Activated CD8-positive, alpha-beta memory T cell treated with anti-CD3 and anti-CD28 coated beads, Interleukin-2, amount 50 U/mL, for 4 hours (primary cell): ENCODE measurements around the gene ATP2A1.
"Not testable (repeated sequence)": the region's sequence is repeated elsewhere in the genome, so short reads cannot be mapped to it uniquely, and the experiment has no call there.

Experiments used
- DNase-seq: peaks from one replicate; pipeline ENCODE4 v3.0.0-alpha.2; 2020

The ATP2A1 gene

DNA sequence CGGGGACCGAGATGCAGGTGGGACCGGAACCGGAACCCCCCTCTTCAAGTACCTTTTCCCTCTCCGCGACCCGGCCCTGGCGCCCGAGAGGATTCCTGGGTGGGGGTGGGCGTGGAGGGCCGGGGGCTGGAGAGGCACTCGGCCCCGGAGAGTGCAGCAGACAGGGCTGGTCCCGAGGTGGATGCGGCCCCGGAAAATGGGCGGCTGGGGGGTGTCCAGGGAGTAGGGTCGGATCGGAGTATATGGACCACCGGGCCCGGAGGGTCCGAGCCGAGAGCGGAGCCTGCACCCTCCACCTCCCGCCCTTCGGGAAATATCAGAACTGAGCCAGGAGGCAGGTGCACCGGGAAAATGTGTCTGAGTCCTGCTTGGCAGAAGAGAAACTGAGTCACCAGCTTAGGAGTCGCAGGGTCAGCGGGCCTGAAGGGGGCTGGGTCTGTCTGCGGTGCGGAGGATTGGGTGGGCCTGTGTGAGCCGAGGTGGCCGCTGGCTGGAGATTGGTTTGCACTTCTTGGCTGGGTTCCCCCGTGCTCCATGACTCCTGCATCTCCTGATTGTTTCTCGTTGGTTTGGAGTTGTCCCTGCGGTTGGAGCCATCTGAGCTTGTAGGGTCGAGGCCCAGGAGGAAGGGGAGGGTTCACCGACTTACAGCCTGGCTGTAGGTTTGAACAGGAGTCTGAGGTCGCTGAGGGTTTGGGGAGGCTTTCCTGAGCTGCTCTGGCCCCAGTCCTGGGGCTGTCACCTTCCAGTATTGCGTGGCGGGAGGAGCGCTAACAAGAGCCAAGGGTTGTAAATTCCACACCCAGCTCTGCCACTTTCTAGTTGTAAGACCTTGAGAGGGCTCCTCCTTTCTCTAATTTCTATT is 14.1 kb upstream of the ATP2A1 start:
- DNase-seq, result no peak

DNA sequence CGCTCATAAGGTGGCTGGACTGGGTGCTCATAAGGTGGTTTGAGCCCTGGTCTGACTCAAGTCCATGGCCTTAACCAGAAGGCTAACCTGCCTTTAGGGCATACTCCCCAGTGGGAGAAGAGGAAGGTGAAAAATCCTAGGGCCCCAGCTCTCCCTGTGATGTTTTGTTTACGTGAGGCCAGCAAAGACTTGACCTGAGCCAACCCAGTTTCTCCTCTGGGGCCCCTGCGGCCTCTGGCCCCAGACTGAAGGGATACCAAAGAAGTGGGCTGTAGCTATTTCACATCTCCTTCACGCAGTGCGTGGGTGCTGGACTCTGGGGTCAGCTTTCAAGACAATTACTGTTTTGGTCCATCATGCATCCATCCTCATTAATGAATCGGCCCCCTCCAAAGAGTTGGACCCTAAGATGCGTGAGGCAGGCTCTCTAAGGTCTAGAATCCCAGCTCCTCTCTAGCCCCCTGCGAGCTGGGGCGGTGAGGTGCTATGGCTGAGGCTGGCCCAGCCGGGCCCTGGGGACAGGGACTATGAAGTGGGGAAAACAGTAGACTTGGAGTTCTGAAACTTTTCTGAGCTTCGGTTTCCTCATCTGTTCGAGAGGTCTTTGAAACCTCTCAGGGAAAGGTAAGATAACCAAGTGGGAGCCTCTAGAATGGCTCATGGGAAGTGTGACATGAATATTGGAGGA is 13.1 kb upstream of the ATP2A1 start:
- no peak for DNase-seq

DNA sequence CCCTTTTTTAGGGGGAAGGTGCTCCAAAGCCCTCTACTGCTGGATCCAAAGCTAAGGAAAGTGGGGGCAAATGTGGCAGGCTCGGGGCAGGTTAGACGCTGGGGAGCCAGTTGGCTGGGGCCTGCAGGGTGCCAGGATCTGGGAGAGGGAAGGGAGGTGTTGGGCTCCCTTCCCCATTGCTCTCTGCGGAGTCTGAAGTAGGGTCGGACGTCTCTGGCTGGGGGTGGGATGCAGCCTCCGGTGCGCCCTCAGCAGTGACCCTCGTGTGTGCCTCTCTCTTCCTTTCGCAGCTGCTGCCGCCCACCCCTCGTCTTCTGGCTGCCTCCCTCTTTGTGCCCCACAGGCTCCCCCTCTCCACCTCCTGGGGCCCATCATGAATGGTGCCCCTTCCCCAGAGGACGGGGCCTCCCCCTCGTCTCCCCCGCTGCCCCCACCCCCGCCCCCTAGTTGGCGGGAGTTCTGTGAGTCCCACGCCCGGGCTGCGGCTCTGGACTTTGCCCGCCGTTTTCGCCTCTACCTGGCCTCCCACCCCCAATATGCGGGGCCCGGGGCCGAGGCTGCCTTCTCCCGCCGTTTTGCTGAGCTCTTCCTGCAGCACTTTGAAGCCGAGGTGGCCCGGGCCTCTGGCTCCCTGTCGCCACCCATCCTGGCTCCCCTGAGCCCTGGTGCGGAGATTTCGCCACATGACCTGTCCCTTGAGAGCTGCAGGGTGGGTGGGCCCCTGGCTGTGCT is 12.4 kb upstream of the ATP2A1 start:
- DNase-seq, result no peak

DNA sequence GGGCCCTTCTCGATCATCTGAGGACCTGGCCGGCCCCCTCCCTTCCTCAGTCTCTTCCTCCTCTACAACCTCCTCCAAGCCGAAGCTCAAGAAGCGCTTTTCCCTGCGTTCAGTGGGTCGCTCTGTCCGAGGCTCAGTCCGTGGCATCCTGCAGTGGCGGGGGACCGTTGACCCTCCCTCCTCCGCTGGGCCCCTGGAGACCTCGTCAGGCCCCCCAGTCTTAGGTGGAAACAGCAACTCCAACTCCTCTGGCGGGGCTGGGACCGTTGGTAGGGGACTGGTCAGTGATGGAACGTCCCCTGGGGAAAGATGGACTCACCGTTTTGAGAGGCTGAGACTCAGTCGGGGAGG is 11.9 kb upstream of the ATP2A1 start:
- no peak for DNase-seq

DNA sequence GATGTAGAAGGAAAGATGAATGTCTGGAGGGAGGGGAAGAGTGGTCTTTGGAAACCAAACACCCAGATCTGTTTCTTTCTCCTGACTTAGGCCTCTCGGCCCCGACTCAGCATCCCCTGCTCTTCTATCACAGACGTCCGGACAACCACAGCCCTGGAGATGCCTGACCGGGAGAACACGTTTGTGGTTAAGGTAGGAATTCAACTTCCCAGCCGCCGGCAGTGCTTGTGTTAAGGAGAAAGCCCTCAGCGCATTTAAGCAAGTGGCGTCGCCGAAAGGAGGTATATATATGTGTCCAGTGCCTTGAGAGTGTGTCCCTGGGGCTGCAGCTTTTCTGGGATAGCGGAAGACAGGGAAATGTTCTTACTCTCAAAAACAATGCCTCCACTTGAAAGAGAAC is 11.0 kb upstream of the ATP2A1 start:
- DNase-seq, result no peak

DNA sequence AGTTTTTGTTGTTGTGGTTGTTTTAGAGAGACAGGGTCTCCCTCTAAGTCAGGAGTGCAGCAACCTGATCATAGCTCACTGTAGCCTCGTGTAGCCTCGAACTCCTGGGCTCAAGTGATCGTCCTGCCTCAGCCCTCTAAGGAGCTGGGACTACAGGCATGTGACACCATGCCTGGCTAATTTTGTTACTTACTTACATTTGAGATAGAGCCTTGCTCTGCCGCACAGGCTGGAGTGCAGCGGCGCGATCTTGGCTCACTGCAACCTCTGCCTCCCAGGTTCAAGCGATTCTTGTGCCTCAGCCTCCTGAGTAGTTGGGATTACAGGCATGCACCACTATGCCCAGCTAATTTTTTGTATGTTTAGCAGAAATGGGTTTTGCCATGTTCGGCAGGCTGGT is 10.6 kb upstream of the ATP2A1 start:
- DNase-seq, result not testable (repeated sequence)

DNA sequence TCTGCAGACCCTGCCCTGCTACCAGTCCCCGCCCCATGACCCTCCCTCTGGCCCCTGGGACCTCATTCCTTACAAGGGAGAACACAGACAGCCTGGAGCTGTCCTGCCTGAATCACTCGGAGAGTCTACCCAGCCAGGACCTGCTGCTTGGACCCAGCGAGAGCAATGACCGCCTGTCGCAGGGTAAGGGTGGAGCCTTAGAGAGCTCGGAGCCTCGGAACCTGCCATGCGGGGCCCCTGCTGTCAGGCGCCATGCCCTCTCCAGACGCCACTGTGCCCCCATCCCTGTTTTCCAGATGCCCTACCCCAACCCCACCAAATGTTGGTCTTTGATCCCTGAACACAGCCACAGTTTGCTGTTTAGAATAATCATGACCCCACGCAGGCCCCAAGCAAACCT is 9.1 kb upstream of the ATP2A1 start:
- DNase-seq, result no peak

DNA sequence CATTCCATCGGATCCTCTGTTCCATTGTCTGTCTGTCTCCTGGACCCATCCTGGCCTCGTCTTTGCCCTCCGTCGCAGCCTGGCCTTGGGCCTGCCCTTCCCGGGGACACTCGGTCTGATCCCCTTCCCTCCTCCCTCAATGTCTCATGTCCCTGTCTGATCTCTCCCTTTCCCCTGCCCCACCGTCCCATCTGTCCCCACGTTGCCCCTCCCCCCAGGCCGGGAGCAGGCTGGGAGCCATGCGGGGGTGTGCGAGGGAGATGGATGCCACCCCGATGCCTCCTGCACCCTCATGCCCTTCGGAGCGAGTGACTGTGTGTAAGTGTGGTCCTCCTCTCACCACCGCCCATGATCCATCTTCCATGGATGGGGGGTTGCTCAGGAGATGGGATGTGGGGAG is 5.3 kb upstream of the ATP2A1 start:
- DNase-seq, result no peak

DNA sequence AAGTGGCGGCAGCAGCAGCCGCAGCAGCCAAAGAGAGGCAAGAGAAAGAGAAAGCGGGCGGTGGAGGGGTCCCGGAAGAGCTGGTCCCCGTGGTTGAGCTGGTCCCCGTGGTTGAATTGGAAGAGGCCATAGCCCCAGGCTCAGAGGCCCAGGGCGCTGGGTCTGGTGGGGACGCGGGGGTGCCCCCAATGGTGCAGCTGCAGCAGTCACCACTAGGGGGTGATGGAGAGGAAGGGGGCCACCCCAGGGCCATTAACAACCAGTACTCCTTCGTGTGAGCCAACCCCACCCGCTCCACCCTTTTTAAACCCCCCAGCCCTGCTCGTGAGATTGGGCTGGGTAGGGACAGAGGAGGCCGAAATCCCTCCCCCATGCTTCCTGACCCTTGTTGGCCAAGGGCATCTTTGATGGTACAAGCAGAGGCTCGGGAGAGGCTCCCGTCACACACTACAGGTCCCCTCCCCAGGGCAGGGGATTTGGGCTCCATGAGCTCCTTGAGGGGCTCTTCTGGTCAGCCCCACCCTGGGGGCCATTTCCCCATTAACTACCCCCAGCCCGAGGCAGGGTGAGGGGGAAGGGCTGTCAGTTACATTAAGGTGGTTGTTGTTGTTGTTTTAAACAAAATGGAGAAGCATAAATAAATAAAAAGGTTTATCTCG is 4.6 kb upstream of the ATP2A1 start:
- peak; percentile 62 for DNase-seq

DNA sequence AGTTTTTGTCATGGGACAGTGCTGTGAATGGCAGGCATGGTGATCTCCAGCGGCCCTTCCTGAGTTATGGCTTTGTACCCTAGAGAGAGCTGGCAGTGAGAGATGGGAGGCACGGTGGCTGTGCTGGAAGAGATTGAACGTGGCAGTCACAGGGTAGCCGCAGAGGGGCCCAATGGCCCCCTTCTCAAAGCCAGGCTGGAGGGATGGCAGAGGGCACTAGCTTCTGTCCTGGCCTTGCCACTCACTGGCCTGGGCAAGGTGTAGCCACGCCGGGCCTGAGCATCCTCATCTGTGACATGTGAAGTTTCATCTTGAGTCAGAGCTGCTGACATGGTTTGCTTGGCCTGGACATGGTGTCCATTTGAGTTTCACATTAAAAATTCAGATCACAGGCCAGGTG is 3.9 kb upstream of the ATP2A1 start:
- DNase-seq, result no peak

DNA sequence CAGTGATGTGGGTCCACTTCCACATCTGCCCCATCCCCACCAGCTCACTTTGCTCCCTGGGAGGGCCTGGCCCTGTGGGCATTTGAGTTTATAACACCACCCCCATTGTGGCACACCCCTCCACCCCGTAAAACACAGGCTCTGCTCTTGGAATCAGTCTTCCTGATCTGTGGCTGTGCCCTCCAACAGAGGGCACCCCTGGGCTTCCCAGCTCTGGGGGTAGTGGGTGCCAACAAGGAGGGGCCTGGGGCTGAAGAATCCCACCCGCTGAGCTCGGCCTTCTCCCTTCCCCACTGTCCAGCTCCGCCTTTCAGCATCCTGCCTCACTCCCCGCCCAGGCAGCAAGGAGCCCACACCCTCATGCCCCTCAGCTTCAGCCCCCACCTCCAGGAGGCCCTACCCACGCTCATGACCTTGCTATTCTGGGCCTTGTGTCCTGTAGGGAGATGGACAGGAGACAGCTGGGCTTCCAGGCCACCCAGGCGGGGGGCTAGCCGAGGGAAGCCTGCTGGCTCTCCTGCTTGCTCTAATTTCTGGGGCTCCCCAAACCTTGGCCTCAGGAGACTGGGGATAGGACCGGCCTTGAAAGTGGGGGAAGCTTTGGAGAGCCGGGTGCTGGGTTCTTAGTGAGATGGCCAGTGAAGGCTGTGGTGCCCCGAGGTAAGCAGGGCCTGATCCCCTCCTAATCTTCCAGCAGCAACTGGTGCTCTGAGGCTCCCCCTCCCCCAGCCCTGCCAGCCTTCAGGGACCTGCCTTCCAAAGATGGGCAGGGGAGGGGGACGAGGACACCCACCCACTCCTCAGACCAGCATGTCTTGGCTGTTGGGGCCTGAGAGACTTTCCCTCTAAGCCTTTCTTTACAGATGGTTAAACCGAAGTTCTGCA is 2.9 kb upstream of the ATP2A1 start:
- no peak for DNase-seq

DNA sequence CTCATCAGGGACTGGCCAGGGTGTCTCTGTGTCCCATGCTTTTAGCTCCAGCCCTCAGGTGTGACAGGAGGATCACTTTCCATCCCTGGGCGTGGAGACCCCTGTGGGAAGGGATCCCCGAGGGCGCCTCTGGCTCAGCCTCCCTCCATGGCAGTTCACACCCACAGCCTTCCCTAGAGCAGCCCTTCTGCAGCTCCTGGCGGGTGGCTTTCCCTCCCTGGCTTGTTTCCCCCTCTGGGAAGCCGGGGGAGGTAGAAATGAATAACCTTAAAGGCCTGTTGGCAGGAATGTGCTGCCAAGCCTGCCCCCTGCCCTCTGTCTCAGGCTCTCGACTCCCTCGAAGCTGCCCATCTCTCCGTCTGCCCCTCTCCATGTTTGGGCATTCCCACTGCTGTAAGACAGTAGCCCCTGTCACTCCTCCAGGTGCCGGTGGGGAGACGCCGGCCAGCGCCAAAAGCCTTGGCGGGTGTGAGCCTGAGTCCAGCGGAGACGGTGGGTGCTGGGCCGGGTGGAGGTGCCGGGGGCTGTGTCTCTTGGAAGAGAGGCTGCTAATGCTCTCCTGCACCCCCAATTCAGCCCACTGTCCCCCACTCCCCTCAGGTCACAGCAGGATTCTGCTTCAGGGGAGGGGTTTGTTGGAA is 2.1 kb upstream of the ATP2A1 start:
- no peak for DNase-seq

DNA sequence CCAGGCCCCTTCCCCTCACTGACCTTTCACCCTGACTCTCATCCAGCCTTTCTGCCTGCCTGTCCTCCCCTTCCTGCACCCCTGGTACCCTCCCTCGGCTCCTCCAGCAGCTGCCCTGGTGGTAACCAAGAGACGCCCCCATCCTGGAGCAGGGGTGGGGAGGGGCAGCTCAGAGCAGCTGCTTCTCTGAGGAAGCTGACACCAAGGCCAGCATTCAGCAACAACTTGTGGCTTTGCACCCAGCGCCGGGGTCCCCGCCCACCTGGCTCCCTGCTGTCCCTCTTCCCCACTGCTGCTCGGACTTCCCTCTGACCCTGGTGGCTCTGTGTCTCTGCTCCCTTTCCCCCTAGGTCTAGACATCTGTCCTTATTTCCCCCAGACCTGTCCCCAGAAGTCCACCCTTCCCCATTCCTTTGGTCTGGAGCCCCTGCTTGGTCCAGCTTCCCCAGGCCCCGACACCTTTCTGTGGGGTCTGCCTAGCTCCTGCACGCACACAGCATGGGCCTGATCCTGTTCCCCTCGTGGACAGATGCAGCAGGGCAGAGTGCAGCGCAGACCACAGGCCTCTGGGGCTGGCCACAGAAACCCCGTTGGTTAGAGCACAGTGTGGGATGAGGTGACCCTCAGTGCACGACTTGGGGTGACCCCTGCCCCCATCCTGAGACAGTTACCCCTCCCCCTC is 1.2 kb upstream of the ATP2A1 start:
- DNase-seq, result no peak

DNA sequence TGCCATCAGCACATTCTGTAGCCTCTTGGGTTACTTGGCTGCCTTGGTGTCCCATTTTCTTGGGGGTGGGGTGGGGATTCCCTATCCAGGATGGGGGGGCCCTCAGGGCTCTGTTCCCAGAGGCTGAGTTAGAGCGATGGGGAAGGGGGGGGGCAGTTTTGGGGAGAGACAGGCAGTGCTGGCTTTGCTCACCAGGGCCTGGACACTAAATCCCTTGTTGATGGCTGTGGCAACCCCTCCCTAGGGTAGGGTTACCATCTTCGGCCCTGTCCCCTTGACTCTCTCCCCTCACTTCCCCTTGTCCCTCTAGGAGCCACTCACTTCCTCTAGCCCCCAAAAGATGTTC is 660 bp upstream of the ATP2A1 start:
- DNase-seq, result no peak

DNA sequence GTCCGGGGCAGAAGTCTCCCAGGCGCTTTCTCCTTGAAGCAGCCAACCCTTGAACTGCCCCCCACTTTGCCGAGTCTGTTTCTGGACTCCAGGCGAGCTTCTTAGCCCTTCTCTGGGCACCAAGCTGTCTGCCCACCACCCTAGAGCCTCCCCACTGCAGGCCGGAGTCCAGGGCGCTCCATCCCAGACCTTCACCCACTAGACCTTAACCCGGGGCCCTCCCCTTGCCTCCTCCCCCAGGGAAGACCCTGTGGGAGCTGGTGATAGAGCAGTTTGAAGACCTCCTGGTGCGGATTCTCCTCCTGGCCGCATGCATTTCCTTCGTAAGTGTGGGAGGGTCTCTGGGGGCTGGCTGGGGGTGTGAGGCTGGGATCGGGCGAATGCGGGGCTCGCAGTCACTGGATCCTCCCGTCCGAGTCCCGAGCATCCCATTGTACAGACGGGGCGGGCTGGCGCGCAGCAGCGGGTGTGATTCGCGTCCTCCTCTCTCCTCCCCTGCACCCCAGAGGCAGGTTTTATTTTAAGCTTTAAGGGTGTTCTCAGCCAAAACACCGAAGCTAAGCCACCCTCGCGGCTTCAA is 1.1 kb downstream of the ATP2A1 start:
- no peak for DNase-seq

DNA sequence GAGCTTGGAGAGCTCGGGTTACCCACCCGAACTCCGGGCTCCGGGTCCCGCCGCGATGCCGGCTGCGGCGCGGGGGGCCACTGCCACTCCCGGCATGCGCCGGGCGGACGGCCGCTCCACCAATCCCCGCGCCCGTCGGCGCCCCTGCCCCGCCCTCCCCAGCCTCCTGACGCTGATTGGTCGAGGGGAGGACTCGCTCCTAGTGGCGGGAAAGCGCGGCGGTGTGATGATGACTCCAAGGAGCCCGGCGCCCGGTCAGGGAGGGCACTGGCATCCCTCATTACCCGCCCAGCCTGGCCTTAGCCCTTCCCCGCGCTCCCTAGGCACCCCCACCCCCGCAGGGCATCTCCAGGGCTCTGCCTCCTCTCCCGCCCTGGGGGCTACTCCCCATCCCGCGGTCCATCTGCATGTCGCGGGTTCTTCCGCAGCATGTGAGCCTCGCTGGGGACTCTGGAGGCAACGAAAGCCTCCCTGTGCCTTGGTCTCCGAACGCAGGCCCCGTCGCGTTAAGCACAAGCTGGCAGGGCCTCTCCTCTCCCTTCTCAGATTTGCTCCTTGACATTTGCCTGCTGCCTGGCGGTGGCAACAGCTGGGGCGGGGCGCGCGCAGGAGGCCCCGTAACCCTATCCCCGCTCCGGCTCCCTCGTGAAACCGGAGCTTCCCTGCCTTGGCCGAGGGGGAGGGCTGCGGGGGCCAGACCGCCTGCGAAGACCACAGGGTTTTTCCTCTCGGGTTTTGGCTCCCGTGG is 1.7 kb downstream of the ATP2A1 start:
- DNase-seq, result peak; percentile 89

DNA sequence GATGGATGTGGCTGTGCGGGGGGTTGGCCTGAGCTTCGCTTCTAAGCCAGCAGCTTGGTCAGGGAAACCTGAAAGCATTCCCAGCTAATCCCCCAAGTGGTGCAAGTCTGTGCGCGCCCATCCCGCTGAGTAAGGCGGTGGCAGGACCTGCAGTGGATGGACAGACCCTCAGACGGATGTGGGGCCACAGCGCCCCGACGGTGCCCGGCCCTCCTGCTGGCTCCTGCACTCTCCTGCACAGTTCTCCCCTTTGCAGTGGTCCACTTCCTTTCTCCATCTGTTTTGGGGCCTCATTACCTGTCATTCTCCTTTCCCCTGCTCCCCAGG is 2.3 kb downstream of the ATP2A1 start:
- no peak for DNase-seq

DNA sequence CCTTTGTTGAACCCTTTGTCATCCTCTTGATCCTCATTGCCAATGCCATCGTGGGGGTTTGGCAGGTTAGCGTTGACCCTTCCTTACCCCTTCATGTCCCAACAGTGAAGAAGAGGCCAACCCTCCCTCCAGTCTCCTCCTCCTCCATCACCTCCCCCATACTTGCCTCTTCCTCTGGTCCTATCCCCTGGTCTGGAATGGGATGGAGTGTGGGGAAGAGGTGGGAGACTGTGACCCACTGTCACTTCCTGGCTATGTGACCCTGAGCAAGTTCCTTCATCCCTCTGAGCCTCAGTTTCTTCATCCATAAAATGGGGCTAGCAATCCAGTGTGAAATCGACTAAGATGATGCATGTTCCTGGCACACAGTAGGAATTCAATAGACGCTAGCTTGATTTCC is 2.7 kb downstream of the ATP2A1 start:
- DNase-seq, result no peak

DNA sequence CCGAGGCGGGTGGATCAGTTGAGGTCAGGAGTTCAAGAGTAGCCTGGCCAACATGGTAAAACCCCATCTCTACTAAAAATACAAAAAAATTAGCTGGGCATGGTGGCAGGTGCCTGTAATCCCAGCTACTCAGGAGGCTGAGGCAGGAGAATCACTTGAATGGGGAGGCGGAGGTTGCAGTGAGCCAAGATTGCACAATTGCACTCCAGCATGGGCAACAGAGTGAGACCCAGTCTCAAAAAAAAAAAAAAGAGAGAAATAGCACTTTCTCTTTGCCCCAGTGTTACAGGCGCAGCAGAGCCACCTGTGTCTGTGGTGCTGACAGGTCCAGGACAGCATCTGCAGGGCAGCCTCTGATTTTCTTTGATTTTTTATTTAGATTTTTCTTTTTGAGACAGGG is 3.3 kb downstream of the ATP2A1 start:
- DNase-seq, result not testable (repeated sequence)

DNA sequence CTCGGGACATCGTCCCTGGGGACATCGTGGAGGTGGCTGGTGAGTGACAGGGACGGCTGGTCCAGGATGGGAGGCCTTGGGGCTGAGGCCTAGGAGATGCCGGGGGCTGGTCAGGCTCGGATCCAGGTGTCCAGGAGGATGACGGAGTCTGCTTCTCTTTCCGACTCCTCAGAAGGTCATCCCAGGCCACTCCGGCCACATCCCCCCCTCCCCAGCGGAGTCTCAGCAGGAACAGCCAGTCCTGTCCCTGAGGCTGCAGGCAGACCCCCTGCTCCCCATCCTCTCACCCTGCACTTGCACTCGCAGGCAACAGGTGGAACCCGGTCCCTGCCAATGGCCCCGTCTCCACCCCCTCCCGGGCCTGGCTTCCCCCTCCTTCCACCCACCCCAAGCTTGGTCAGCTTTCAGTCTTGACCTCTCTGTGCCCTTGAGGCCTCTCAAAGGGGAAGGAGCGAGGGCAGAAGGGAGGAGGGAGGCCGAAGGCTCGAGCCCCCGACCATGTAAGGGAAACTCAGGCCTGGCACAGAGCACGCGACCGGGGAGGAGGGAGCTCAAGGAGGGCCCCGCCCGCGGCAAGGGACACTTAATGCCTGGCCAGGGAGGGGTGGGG is 4.4 kb downstream of the ATP2A1 start:
- DNase-seq, result no peak
